Measurements from ENCODE around the gene RNF182. TPM values are rescaled to one million over a fixed set of nuclear protein-coding genes. Genes with fewer than 3 reads are reported as not detected.

The RNF182 gene
- total and polyA plus RNA-seq, 2 donors (not counting 1 experiment from before 2014, with no cell fraction given), result 0.10 TPM; not detected in 1

- H4K20me1 ChIP-seq (ENCODE audit: control insufficient read depth, insufficient read depth, low read length, poor library complexity, severe bottlenecking), result no peaks in the 10 kb centered on the region
- H3K4me2 ChIP-seq (replicated peaks; ENCODE audit: low read depth, low read length, poor library complexity, severe bottlenecking), result no peak overlapping the region
- H3K79me2 ChIP-seq (ENCODE audit: control insufficient read depth, insufficient read depth, low read length), result no peaks in the 10 kb centered on the region
- WGBS (ENCODE audit: insufficient coverage), result no CpG with 5 or more reads among the region's 5 CpGs
- ChIA-PET POLR2A (no interaction called here), CTCF (interaction anchor here (1.4 kb wide), 1 partner anchor 134 kb away, joined by 3 read pairs; no protein-coding TSS in a partner anchor)
- Mint-ChIP-seq H3K4me1 (no peaks in the 10 kb centered on the region), H3K4me3 (no peak overlapping the region), H3K9me3 (ENCODE audit: insufficient read depth) (no peaks in the 10 kb centered on the region), H3K27ac (no peak overlapping the region), H3K27me3 (peaks cover 22% of the 10 kb centered on the region)
- TF ChIP-seq CTCF (IDR thresholded peaks at IDR 0.05), result no peak
- TF ChIP-seq EZH2 (IDR thresholded peaks at IDR 0.05; ENCODE audit: borderline replicate concordance, insufficient read depth, low read depth, low read length, poor library complexity, severe bottlenecking), result no peak
- H3K36me3 ChIP-seq (replicated peaks in 1 of 2; ENCODE audit: control extremely low read depth in 1 of 2, control insufficient read depth in 1 of 2, extremely low read depth in 1 of 2, insufficient read depth in 2 of 2, low read length in 1 of 2), result no peaks in the 10 kb centered on the region
- no peak overlapping the region for H2AFZ ChIP-seq (ENCODE audit: insufficient read depth, low read depth, low read length, poor library complexity, severe bottlenecking)
- ATAC-seq (ENCODE audit: low read depth), result no peak
- H3K4me1 ChIP-seq (ENCODE audit: control insufficient read depth in 2 of 2, insufficient read depth in 2 of 2, low read length in 2 of 2), result no peaks in the 10 kb centered on the region
- H3K27ac ChIP-seq (ENCODE audit: low read length in 2 of 2), result no peak overlapping the region
- H3K9me3 ChIP-seq (ENCODE audit: control extremely low read depth in 1 of 3, control insufficient read depth in 2 of 3, insufficient read depth in 1 of 3, low read length in 2 of 3), result peaks cover 0 to 6% (median 2%) of the 10 kb centered on the region in 3 donors
- intact Hi-C loops (cut with micrococcal nuclease), result no loop called here
- H3K4me3 ChIP-seq (ENCODE audit: control extremely low read depth in 1 of 5, extremely low read depth in 1 of 5, insufficient read depth in 1 of 5, low read depth in 2 of 5, low read length in 4 of 5), result no peak overlapping the region
- H3K9ac ChIP-seq (ENCODE audit: low read length), result no peak overlapping the region
- peaks cover 0 to 4% (median 2%) of the 10 kb centered on the region in 4 experiments for H3K27me3 ChIP-seq (replicated peaks in 1 of 4; ENCODE audit: control extremely low read depth in 1 of 4, control insufficient read depth in 3 of 4, insufficient read depth in 4 of 4, low read length in 3 of 4)
- no peak for DNase-seq
Measured at GRCh38 chr6:14008809-14009208, 84.1 kb downstream of the RNF182 start.

GRCh38 chr6:14009431-14009830, 84.7 kb downstream of the RNF182 start:
- H4K20me1 ChIP-seq (ENCODE audit: control insufficient read depth, insufficient read depth, low read length, poor library complexity, severe bottlenecking), result no peaks in the 10 kb centered on the region
- ATAC-seq (ENCODE audit: low read depth), result no peak
- CTCF ChIA-PET, result interaction anchor here (0.6 kb wide), 1 partner anchor 135 kb away, joined by 4 read pairs; no protein-coding TSS in a partner anchor

More at GRCh38 chr6:14009431-14009830, 84.7 kb downstream of the RNF182 start:
- intact Hi-C loops (cut with micrococcal nuclease), result no loop called here
- H3K27ac Mint-ChIP-seq, result no peak overlapping the region
- DNase-seq, result no peak
- H3K9me3 Mint-ChIP-seq (ENCODE audit: insufficient read depth), result no peaks in the 10 kb centered on the region
- no peak overlapping the region for H3K4me3 Mint-ChIP-seq
- TF ChIP-seq CTCF (IDR thresholded peaks at IDR 0.05), result no peak
- no peak for TF ChIP-seq EZH2 (IDR thresholded peaks at IDR 0.05; ENCODE audit: borderline replicate concordance, insufficient read depth, low read depth, low read length, poor library complexity, severe bottlenecking)
- 83% methylated on average over 1 of the region's 3 CpGs for WGBS (ENCODE audit: insufficient coverage)
- H3K4me3 ChIP-seq (ENCODE audit: control extremely low read depth in 1 of 5, extremely low read depth in 1 of 5, insufficient read depth in 1 of 5, low read depth in 2 of 5, low read length in 4 of 5), result no peak overlapping the region
- no peak overlapping the region for H3K4me2 ChIP-seq (replicated peaks; ENCODE audit: low read depth, low read length, poor library complexity, severe bottlenecking)
- no peaks in the 10 kb centered on the region for H3K4me1 ChIP-seq (ENCODE audit: control insufficient read depth in 2 of 2, insufficient read depth in 2 of 2, low read length in 2 of 2)
- H3K27me3 Mint-ChIP-seq, result peaks cover 24% of the 10 kb centered on the region
- POLR2A ChIA-PET, result no interaction called here
- peaks cover 0 to 4% (median 2%) of the 10 kb centered on the region in 4 experiments for H3K27me3 ChIP-seq (replicated peaks in 1 of 4; ENCODE audit: control extremely low read depth in 1 of 4, control insufficient read depth in 3 of 4, insufficient read depth in 4 of 4, low read length in 3 of 4)
- no peak overlapping the region for H3K9ac ChIP-seq (ENCODE audit: low read length)
- no peak overlapping the region for H3K27ac ChIP-seq (ENCODE audit: low read length in 2 of 2)
- no peak overlapping the region for H2AFZ ChIP-seq (ENCODE audit: insufficient read depth, low read depth, low read length, poor library complexity, severe bottlenecking)
- peaks cover 0 to 6% (median 0%) of the 10 kb centered on the region in 3 donors for H3K9me3 ChIP-seq (ENCODE audit: control extremely low read depth in 1 of 3, control insufficient read depth in 2 of 3, insufficient read depth in 1 of 3, low read length in 2 of 3)
- no peaks in the 10 kb centered on the region for H3K36me3 ChIP-seq (replicated peaks in 1 of 2; ENCODE audit: control extremely low read depth in 1 of 2, control insufficient read depth in 1 of 2, extremely low read depth in 1 of 2, insufficient read depth in 2 of 2, low read length in 1 of 2)
- no peaks in the 10 kb centered on the region for H3K4me1 Mint-ChIP-seq
- no peaks in the 10 kb centered on the region for H3K79me2 ChIP-seq (ENCODE audit: control insufficient read depth, insufficient read depth, low read length)

Measured in B cell (primary cell).